ENCODE data around the gene FBXL3.

GRCh38 chr13:77056886-77057285, 29.9 kb upstream of the FBXL3 start:
- TF ChIP-seq CTCF (IDR thresholded peaks at IDR 0.05) (no peak), EP300 (IDR thresholded peaks at IDR 0.05) (no peak)

All from ovary (tissue), 3 donors.